Stimulated activated CD4-positive, alpha-beta T cell treated with anti-CD3 and anti-CD28 coated beads, Interleukin-1b, Interleukin-23, amount 100 ng/mL, for 24 hours (primary cell): ENCODE measurements around the gene FHIT.

ENCODE experiments used
- DNase-seq, 4 experiments: peaks; one replicate each; pipeline ENCODE4 v3.0.0-alpha.2; 2020; ENCODE audit warnings: low read depth in 4 of 4, low spot score in 1 of 4

The FHIT gene

GRCh38 chr3:60309539-60310268, 941.5 kb downstream of the FHIT start:
- no peak for DNase-seq

GRCh38 chr3:60308808-60309207, 942.4 kb downstream of the FHIT start:
- no peak for DNase-seq

GRCh38 chr3:60307562-60308199, 943.6 kb downstream of the FHIT start:
- no peak for DNase-seq

- DNase-seq: no peak
Observed at GRCh38 chr3:60304112-60304511, 947.1 kb downstream of the FHIT start.

- DNase-seq: no peak
Observed at GRCh38 chr3:60303160-60303559, 948.1 kb downstream of the FHIT start.

GRCh38 chr3:60301142-60301541, 950.1 kb downstream of the FHIT start:
- no peak for DNase-seq

- DNase-seq: no peak
Observed at GRCh38 chr3:60298141-60298540, 953.1 kb downstream of the FHIT start.

GRCh38 chr3:60294181-60294580, 957.1 kb downstream of the FHIT start:
- DNase-seq: no peak

- DNase-seq: no peak
Observed at GRCh38 chr3:60291115-60291514, 960.1 kb downstream of the FHIT start.

GRCh38 chr3:60290122-60290492, 961.1 kb downstream of the FHIT start:
- no peak for DNase-seq

- DNase-seq: no peak
Observed at GRCh38 chr3:60289341-60290121, 961.7 kb downstream of the FHIT start.

- DNase-seq: no peak
Observed at GRCh38 chr3:60282866-60283265, 968.4 kb downstream of the FHIT start.

- no peak for DNase-seq
Observed at GRCh38 chr3:60281970-60282369, 969.3 kb downstream of the FHIT start.

- DNase-seq: no peak
Observed at GRCh38 chr3:60277361-60277800, 973.9 kb downstream of the FHIT start.

- no peak for DNase-seq
Observed at GRCh38 chr3:60276615-60277014, 974.6 kb downstream of the FHIT start.

GRCh38 chr3:60274646-60275045, 976.6 kb downstream of the FHIT start:
- DNase-seq: no peak

GRCh38 chr3:60274098-60274497, 977.2 kb downstream of the FHIT start:
- no peak for DNase-seq

GRCh38 chr3:60269829-60270266, 981.4 kb downstream of the FHIT start:
- DNase-seq: no peak

- DNase-seq: no peak
Observed at GRCh38 chr3:60269377-60269776, 981.9 kb downstream of the FHIT start.

- DNase-seq: no peak
Observed at GRCh38 chr3:60268123-60268522, 983.1 kb downstream of the FHIT start.

GRCh38 chr3:60266444-60266843, 984.8 kb downstream of the FHIT start:
- no peak for DNase-seq

GRCh38 chr3:60263191-60263590, 988.1 kb downstream of the FHIT start:
- no peak for DNase-seq
